Measurements from ENCODE around the gene PZP. TPM values are rescaled to one million over a fixed set of nuclear protein-coding genes. Genes with fewer than 3 reads are reported as not detected.

The PZP gene
- total RNA-seq, 1 experiment from 2014 or later = not detected

DNA sequence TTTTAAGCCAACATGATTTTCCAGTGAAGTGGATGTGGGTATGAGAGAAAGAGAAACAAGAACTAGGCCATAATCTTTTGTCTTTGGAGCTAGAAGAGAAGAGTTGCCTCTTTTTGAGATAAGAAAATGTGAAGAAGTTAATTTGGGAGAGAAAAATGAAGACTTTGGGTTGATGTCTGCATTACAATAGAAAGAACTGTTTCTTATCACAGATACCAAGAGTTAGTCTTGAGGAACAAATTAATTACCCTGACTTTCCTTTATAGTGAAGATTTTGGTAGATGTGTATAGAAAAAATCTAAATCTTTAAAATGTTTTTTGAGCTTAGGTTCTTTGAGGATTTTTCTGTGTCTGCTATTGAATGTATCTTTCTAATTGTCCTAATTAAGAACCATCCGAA, 96.7 kb downstream of the PZP start:
- H3K9me2 ChIP-seq (replicated peaks; ENCODE audit: insufficient read depth, low read length) = no peaks in the 10 kb centered on the region
- no peaks in the 10 kb centered on the region for H3K27me3 ChIP-seq (ENCODE audit: low read length)
- no peaks in the 10 kb centered on the region for H3K36me3 ChIP-seq (ENCODE audit: insufficient read depth, low read length)
- no peak overlapping the region for H3K4me3 ChIP-seq (ENCODE audit: low read length)
- H3K9me3 ChIP-seq (ENCODE audit: low read length) = no peaks in the 10 kb centered on the region
- no peak for DNase-seq
- H3K4me1 ChIP-seq (ENCODE audit: low read length) = no peaks in the 10 kb centered on the region
- H3K79me2 ChIP-seq (ENCODE audit: low read length) = no peaks in the 10 kb centered on the region
- H2AFZ ChIP-seq (ENCODE audit: low read length) = no peak overlapping the region
- H3K4me2 ChIP-seq (ENCODE audit: low read depth, low read length, poor library complexity, severe bottlenecking) = no peak overlapping the region
- H4K20me1 ChIP-seq (ENCODE audit: insufficient read depth, low read depth, low read length) = no peaks in the 10 kb centered on the region
- no peak overlapping the region for H3K9ac ChIP-seq (ENCODE audit: low read length)
- H3K27ac ChIP-seq (ENCODE audit: low read length) = no peak overlapping the region

- H3K4me1 ChIP-seq (ENCODE audit: low read length) = no peaks in the 10 kb centered on the region
- no peaks in the 10 kb centered on the region for H3K36me3 ChIP-seq (ENCODE audit: insufficient read depth, low read length)
- no peak overlapping the region for H3K4me2 ChIP-seq (ENCODE audit: low read depth, low read length, poor library complexity, severe bottlenecking)
- no peak overlapping the region for H2AFZ ChIP-seq (ENCODE audit: low read length)
- no peak for DNase-seq
- no peaks in the 10 kb centered on the region for H3K27me3 ChIP-seq (ENCODE audit: low read length)
- no peak overlapping the region for H3K27ac ChIP-seq (ENCODE audit: low read length)
- H3K9me3 ChIP-seq (ENCODE audit: low read length) = no peaks in the 10 kb centered on the region
- H3K4me3 ChIP-seq (ENCODE audit: low read length) = no peak overlapping the region
- H3K79me2 ChIP-seq (ENCODE audit: low read length) = no peaks in the 10 kb centered on the region
- no peaks in the 10 kb centered on the region for H4K20me1 ChIP-seq (ENCODE audit: insufficient read depth, low read depth, low read length)
- H3K9me2 ChIP-seq (replicated peaks; ENCODE audit: insufficient read depth, low read length) = no peaks in the 10 kb centered on the region
- H3K9ac ChIP-seq (ENCODE audit: low read length) = no peak overlapping the region
Observed at GRCh38 chr12:9109737-9110491, 98.3 kb downstream of the PZP start.

DNA sequence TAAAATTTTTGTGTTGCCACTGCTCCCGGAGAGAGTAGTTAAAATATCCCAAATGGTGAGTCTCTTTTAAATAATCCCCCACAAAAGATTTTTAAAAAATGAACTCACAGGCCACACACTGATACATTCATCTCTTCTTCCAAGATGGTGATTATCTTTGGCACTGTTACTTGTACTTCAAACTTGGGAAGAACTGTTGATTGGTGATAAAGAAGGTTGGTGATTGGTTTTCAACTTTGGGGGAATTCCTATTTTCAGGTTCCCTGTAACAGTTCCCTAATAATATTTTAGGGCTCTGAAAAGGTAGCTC, 99.0 kb downstream of the PZP start:
- H3K79me2 ChIP-seq (ENCODE audit: low read length) = no peaks in the 10 kb centered on the region
- H4K20me1 ChIP-seq (ENCODE audit: insufficient read depth, low read depth, low read length) = no peaks in the 10 kb centered on the region
- no peak overlapping the region for H3K27ac ChIP-seq (ENCODE audit: low read length)
- H3K4me3 ChIP-seq (ENCODE audit: low read length) = no peak overlapping the region
- no peak overlapping the region for H3K4me2 ChIP-seq (ENCODE audit: low read depth, low read length, poor library complexity, severe bottlenecking)
- DNase-seq = no peak
- no peaks in the 10 kb centered on the region for H3K9me2 ChIP-seq (replicated peaks; ENCODE audit: insufficient read depth, low read length)
- H2AFZ ChIP-seq (ENCODE audit: low read length) = no peak overlapping the region
- H3K36me3 ChIP-seq (ENCODE audit: insufficient read depth, low read length) = no peaks in the 10 kb centered on the region
- H3K27me3 ChIP-seq (ENCODE audit: low read length) = no peaks in the 10 kb centered on the region
- no peaks in the 10 kb centered on the region for H3K4me1 ChIP-seq (ENCODE audit: low read length)
- H3K9ac ChIP-seq (ENCODE audit: low read length) = no peak overlapping the region
- H3K9me3 ChIP-seq (ENCODE audit: low read length) = no peaks in the 10 kb centered on the region

DNA sequence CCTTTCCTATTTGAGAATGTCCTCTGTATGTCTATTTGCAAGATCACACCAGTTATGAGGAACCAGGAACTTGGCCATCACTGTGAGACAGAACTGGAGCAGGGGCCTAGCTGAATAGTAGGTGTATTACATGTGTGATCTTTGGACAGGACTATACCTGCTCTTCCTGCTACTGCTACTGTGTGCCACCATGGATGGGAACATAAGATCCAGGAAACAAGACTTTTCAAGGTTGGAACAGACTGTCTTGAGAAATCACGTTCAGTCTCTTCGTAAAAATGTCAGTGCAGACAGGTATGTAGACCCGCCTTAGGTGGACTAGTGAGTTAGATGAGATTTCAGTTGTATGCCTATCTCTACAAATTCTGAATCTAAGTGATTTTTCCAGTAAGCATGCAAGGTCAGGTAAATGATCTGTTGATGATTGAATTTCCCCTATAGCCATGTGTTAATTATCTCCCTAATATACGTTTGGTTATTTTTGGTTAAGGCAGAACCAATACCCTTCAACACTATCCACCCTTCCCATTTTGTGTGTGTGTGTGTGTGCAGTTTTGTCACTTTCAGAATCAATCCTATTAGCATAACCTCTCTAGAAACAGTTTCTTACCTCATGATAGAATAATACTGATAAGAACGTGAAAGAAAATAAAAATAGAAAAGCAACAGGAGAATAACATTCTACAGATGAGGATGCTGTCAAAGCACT, 99.5 kb downstream of the PZP start:
- Histone ChIP-seq H3K79me2 (ENCODE audit: low read length) (no peaks in the 10 kb centered on the region), H2AFZ (ENCODE audit: low read length) (no peak overlapping the region), H3K36me3 (ENCODE audit: insufficient read depth, low read length) (no peaks in the 10 kb centered on the region), H3K4me3 (ENCODE audit: low read length) (no peak overlapping the region), H3K9me2 (replicated peaks; ENCODE audit: insufficient read depth, low read length) (no peaks in the 10 kb centered on the region), H3K4me1 (ENCODE audit: low read length) (no peaks in the 10 kb centered on the region), H4K20me1 (ENCODE audit: insufficient read depth, low read depth, low read length) (no peaks in the 10 kb centered on the region), H3K27ac (ENCODE audit: low read length) (no peak overlapping the region), H3K9me3 (ENCODE audit: low read length) (no peaks in the 10 kb centered on the region), H3K4me2 (ENCODE audit: low read depth, low read length, poor library complexity, severe bottlenecking) (no peak overlapping the region), H3K9ac (ENCODE audit: low read length) (no peak overlapping the region), H3K27me3 (ENCODE audit: low read length) (no peaks in the 10 kb centered on the region)
- DNase-seq = no peak

DNA sequence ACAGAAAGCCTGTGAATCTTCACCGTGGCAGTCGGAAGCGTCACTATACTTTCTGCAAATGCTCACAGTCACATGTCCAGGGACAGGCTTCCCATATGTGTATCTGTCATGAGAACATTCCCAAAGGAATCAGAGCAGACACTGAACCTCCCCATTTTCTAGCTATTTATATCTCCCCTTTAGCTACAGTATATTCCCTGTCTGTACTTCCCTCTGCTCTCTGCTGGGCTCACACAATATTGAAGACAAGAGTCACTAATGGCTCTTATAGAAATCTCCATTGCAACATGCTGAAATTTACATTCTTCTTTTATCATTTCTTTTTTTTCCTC, 100.7 kb downstream of the PZP start:
- no peaks in the 10 kb centered on the region for H3K9me2 ChIP-seq (replicated peaks; ENCODE audit: insufficient read depth, low read length)
- H3K36me3 ChIP-seq (ENCODE audit: insufficient read depth, low read length) = no peaks in the 10 kb centered on the region
- H3K4me2 ChIP-seq (ENCODE audit: low read depth, low read length, poor library complexity, severe bottlenecking) = no peak overlapping the region
- H3K9ac ChIP-seq (ENCODE audit: low read length) = no peak overlapping the region
- no peaks in the 10 kb centered on the region for H4K20me1 ChIP-seq (ENCODE audit: insufficient read depth, low read depth, low read length)
- H3K27me3 ChIP-seq (ENCODE audit: low read length) = no peaks in the 10 kb centered on the region
- H3K27ac ChIP-seq (ENCODE audit: low read length) = no peak overlapping the region
- no peaks in the 10 kb centered on the region for H3K4me1 ChIP-seq (ENCODE audit: low read length)
- no peaks in the 10 kb centered on the region for H3K9me3 ChIP-seq (ENCODE audit: low read length)
- H2AFZ ChIP-seq (ENCODE audit: low read length) = no peak overlapping the region
- no peak for DNase-seq
- H3K4me3 ChIP-seq (ENCODE audit: low read length) = no peak overlapping the region
- no peaks in the 10 kb centered on the region for H3K79me2 ChIP-seq (ENCODE audit: low read length)

DNA sequence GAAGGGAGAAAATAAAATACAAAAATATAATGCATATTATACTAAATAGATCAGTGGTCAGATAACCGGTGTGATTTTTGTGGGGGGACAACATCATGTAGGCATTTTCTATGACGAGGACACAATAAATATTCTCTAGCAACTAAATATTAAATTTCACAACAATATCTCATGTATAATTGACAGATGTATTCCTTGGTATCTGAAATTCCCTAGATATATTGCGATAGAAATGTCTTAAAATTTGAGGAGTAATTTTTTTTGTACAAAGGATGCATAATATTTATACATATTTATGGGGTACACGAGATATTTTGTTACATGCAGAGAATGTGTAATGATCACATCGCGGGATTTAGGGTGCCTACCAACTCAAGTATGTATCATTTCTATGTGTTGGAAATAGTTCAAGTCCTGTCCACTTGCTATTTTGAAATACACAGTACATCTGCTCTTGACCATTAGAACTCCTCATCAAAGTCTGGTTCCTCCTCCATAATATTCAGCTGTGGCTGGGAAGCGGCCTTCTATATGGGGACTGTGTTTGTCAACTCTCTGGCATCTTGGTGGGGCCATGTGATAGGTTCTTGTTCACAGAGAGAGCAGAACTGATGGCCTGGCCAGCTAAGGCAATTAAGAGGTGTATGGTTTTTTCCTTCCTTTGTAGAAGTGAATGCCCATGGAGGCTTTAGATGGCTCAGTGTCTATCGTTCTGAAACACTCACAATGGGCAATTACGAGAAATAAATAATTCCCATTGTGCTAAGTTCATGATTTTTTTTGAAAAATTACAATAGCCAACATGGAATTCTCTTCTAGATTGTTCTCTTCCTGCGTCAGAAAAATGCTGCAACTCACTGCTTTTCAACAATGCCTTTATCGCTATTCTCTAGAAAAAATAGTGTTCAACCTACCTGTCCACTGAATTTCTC, 101.3 kb downstream of the PZP start:
- Histone ChIP-seq H3K79me2 (ENCODE audit: low read length) (no peaks in the 10 kb centered on the region), H3K4me2 (ENCODE audit: low read depth, low read length, poor library complexity, severe bottlenecking) (no peak overlapping the region), H3K4me3 (ENCODE audit: low read length) (no peak overlapping the region), H2AFZ (ENCODE audit: low read length) (no peak overlapping the region), H3K27ac (ENCODE audit: low read length) (no peak overlapping the region), H3K4me1 (ENCODE audit: low read length) (no peaks in the 10 kb centered on the region), H3K9ac (ENCODE audit: low read length) (no peak overlapping the region), H3K9me3 (ENCODE audit: low read length) (no peaks in the 10 kb centered on the region), H3K27me3 (ENCODE audit: low read length) (no peaks in the 10 kb centered on the region), H3K9me2 (replicated peaks; ENCODE audit: insufficient read depth, low read length) (no peaks in the 10 kb centered on the region), H3K36me3 (ENCODE audit: insufficient read depth, low read length) (no peaks in the 10 kb centered on the region), H4K20me1 (ENCODE audit: insufficient read depth, low read depth, low read length) (no peaks in the 10 kb centered on the region)
- DNase-seq = no peak

GRCh38 chr12:9106067-9106466, 102.1 kb downstream of the PZP start:
- Histone ChIP-seq H2AFZ (ENCODE audit: low read length) (no peak overlapping the region), H3K4me3 (ENCODE audit: low read length) (no peak overlapping the region), H4K20me1 (ENCODE audit: insufficient read depth, low read depth, low read length) (no peaks in the 10 kb centered on the region), H3K36me3 (ENCODE audit: insufficient read depth, low read length) (no peaks in the 10 kb centered on the region), H3K4me1 (ENCODE audit: low read length) (no peaks in the 10 kb centered on the region), H3K4me2 (ENCODE audit: low read depth, low read length, poor library complexity, severe bottlenecking) (no peak overlapping the region), H3K27ac (ENCODE audit: low read length) (no peak overlapping the region), H3K79me2 (ENCODE audit: low read length) (no peaks in the 10 kb centered on the region), H3K27me3 (ENCODE audit: low read length) (no peaks in the 10 kb centered on the region), H3K9me3 (ENCODE audit: low read length) (no peaks in the 10 kb centered on the region), H3K9me2 (replicated peaks; ENCODE audit: insufficient read depth, low read length) (no peaks in the 10 kb centered on the region), H3K9ac (ENCODE audit: low read length) (no peak overlapping the region)
- no peak for DNase-seq

DNA sequence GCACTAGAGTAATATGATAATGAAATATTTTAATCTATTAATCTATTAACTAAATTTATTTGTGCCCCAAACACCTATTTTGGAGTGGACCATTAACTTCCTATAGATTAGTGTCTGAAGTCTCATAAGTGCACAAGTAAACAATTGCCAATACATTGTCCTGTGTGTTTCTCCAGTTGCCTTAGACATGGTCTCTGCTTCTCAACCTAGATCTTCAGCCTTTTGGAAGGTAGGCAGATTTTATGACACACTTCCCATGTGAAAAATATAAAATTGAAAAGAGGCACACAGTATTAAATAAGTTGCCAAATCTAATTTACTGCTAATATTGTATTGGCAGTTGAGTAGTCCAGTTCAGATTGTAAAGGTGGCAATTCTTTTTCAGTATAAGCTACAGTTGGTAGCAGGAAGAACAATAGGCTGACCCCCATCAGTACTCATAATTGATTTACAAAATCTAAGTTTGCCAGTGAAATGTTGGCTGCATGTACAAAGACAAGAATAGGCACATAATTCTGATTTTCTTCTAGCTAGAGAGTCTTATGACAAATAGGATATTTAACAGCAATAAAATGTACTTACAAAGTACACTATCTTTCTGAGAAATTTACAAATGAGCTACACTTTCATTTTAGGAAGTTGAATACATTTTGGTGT, 103.3 kb downstream of the PZP start:
- no peaks in the 10 kb centered on the region for H3K9me2 ChIP-seq (replicated peaks; ENCODE audit: insufficient read depth, low read length)
- no peaks in the 10 kb centered on the region for H3K79me2 ChIP-seq (ENCODE audit: low read length)
- no peaks in the 10 kb centered on the region for H3K27me3 ChIP-seq (ENCODE audit: low read length)
- no peak overlapping the region for H3K4me2 ChIP-seq (ENCODE audit: low read depth, low read length, poor library complexity, severe bottlenecking)
- no peak for DNase-seq
- H3K27ac ChIP-seq (ENCODE audit: low read length) = no peak overlapping the region
- H3K4me3 ChIP-seq (ENCODE audit: low read length) = no peak overlapping the region
- H3K9me3 ChIP-seq (ENCODE audit: low read length) = no peaks in the 10 kb centered on the region
- no peaks in the 10 kb centered on the region for H4K20me1 ChIP-seq (ENCODE audit: insufficient read depth, low read depth, low read length)
- no peaks in the 10 kb centered on the region for H3K4me1 ChIP-seq (ENCODE audit: low read length)
- H3K36me3 ChIP-seq (ENCODE audit: insufficient read depth, low read length) = no peaks in the 10 kb centered on the region
- H2AFZ ChIP-seq (ENCODE audit: low read length) = no peak overlapping the region
- H3K9ac ChIP-seq (ENCODE audit: low read length) = no peak overlapping the region
